ENCODE measurements around the gene KAT6B.

DNA sequence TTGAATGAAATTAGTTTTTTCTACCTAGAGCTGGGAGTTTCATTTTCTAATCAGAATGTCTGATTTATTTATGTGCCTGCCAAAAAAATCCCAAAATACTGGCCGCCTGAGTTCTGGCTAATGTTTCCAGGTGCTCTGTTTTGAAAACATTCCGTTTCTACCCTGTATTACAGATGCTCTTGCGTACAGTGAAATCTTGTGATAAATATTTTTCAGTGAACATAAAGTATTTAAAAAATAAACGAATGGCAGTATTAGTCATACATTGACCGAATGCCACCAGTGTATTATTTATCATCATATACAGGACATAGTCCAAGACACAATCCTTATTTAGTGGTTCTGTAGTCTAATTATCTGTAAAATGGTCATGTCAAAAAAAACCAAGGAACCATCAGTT is 102.8 kb downstream of the KAT6B start:
- TF ChIP-seq PAX5 (IDR thresholded peaks at IDR 0.05; ENCODE audit: insufficient read depth, low read length, severe bottlenecking) (no peak), POLR2A (IDR thresholded peaks at IDR 0.05; ENCODE audit: low read depth, low read length) (no peak), POLR2AphosphoS5 (IDR thresholded peaks at IDR 0.05; ENCODE audit: low read depth, low read length) (no peak), TAF1 (IDR thresholded peaks at IDR 0.05; ENCODE audit: low read depth, low read length) (no peak), POU2F2 (IDR thresholded peaks at IDR 0.05; ENCODE audit: low read depth, low read length) (no peak), SPI1 (IDR thresholded peaks at IDR 0.05; ENCODE audit: low read depth, low read length) (no peak)

Measured in GM12891 (cell line).